Erythroblast (primary cell): ENCODE data around the gene MYO16.

Experiments used
- GATA1 ChIP-seq: IDR thresholded peaks from 2 replicates; pipeline ENCODE4 v1.6.1; 2011; ENCODE audit warnings: low read depth, mild to moderate bottlenecking, control low read depth, low read length, moderate library complexity
- POLR2A ChIP-seq: IDR thresholded peaks from 2 replicates; pipeline ENCODE4 v1.6.1; 2011; ENCODE audit warnings: mild to moderate bottlenecking, low read length

GRCh38 chr13:109002934-109003333 is 373.5 kb downstream of the MYO16 start:
- TF ChIP-seq POLR2A (no peak), GATA1 (no peak)
